GM23338 (cell line): ENCODE measurements around the gene SLC23A2. TPM values are rescaled to one million over a fixed set of nuclear protein-coding genes. Genes with fewer than 3 reads are reported as not detected.

Source experiments
- ATAC-seq: fragments of 200-7000 bp; cut with Tn5 transposase; 3 replicates; pipeline ENCODE4 v1.9.1; 2020
- DNase-seq: peaks from one replicate; pipeline ENCODE4 v3.0.0-alpha.2; 2015; ENCODE audit warnings: low spot score
- H2AFZ ChIP-seq: fragments of 200-600 bp; sonication (generic); 2 replicates; pipeline ENCODE4 v1.8.0; 2016; ENCODE audit warnings: antibody characterized with exemption, mild to moderate bottlenecking, moderate library complexity
- H3F3A ChIP-seq: fragments of 200-600 bp; sonication (generic); replicated peaks from 2 replicates; pipeline ENCODE4 v1.8.0; 2017; ENCODE audit warnings: antibody characterized with exemption, mixed run types, low read depth
- H3K27ac ChIP-seq: fragments of 200-600 bp; sonication (generic); 2 replicates; pipeline ENCODE4 v1.6.1; 2016; ENCODE audit warnings: low read depth
- H3K27me3 ChIP-seq: fragments of 200-600 bp; sonication (generic); 2 replicates; pipeline ENCODE4 v1.8.0; 2016; ENCODE audit warnings: mild to moderate bottlenecking, mixed run types, moderate library complexity; ENCODE audit not compliant: insufficient read depth
- H3K36me3 ChIP-seq: fragments of 200-600 bp; sonication (generic); 2 replicates; pipeline ENCODE4 v1.8.0; 2016; ENCODE audit warnings: mild to moderate bottlenecking; ENCODE audit not compliant: insufficient read depth
- H3K4me1 ChIP-seq: fragments of 200-600 bp; sonication (generic); 2 replicates; pipeline ENCODE4 v1.8.0; 2016; ENCODE audit warnings: mild to moderate bottlenecking, moderate library complexity; ENCODE audit not compliant: insufficient read depth
- H3K4me2 ChIP-seq: fragments of 200-600 bp; sonication (generic); 2 replicates; pipeline ENCODE4 v1.7.1; 2017; ENCODE audit warnings: mixed run types
- H3K4me3 ChIP-seq: fragments of 200-600 bp; sonication (generic); 2 replicates; pipeline ENCODE4 v1.6.1; 2016; ENCODE audit warnings: mixed run types
- H3K79me2 ChIP-seq: fragments of 200-600 bp; sonication (generic); replicated peaks from 2 replicates; pipeline ENCODE4 v1.8.0; 2017; ENCODE audit warnings: mild to moderate bottlenecking; ENCODE audit not compliant: insufficient read depth
- H3K9me2 ChIP-seq: fragments of 200-600 bp; sonication (generic); 2 replicates; pipeline ENCODE4 v1.8.0; 2017; ENCODE audit not compliant: insufficient read depth
- H4K20me1 ChIP-seq: fragments of 200-600 bp; sonication (generic); replicated peaks from 2 replicates; pipeline ENCODE4 v1.8.0; 2017; ENCODE audit warnings: mild to moderate bottlenecking; ENCODE audit not compliant: insufficient read depth
- H3K27ac Mint-ChIP-seq: 2 replicates; pipeline ENCODE4 v1.8.0; 2020; ENCODE audit warnings: inconsistent platforms, mild to moderate bottlenecking, moderate library complexity, mixed read lengths
- H3K27me3 Mint-ChIP-seq: 3 replicates; pipeline ENCODE4 v1.8.0; 2022; ENCODE audit warnings: low read depth, mild to moderate bottlenecking, moderate library complexity, mixed read lengths, inconsistent platforms; ENCODE audit not compliant: insufficient read depth, poor library complexity
- H3K36me3 Mint-ChIP-seq: 3 replicates; pipeline ENCODE4 v1.8.0; 2021; ENCODE audit warnings: low read depth, mild to moderate bottlenecking, inconsistent platforms, moderate library complexity, mixed read lengths
- H3K4me1 Mint-ChIP-seq: 3 replicates; pipeline ENCODE4 v1.8.0; 2020; ENCODE audit warnings: mild to moderate bottlenecking, inconsistent platforms, mixed read lengths
- H3K4me3 Mint-ChIP-seq: 3 replicates; pipeline ENCODE4 v1.8.0; 2021; ENCODE audit warnings: moderate library complexity, mild to moderate bottlenecking, inconsistent platforms, mixed read lengths
- H3K9me3 Mint-ChIP-seq: 3 replicates; pipeline ENCODE4 v1.8.0; 2020; ENCODE audit warnings: moderate library complexity, mild to moderate bottlenecking, inconsistent platforms, mixed read lengths
- CREB1 ChIP-seq: fragments of 250-450 bp; sonication (Bioruptor Pico); IDR thresholded peaks from 2 replicates; pipeline ENCODE4 v1.5.0; 2020; ENCODE audit warnings: low read depth, mild to moderate bottlenecking, moderate library complexity
- CTCF ChIP-seq, 2 experiments: fragments of 200-600 bp in 1 of 2; sonication (generic) in 1 of 2; conservative IDR thresholded peaks; 2 replicates each; pipeline versions ENCODE4 v1.5.1 to v1.6.1; 2016 to 2017; ENCODE audit warnings: antibody characterized with exemption in 2 of 2, low read depth in 2 of 2, mild to moderate bottlenecking in 2 of 2, moderate library complexity in 1 of 2
- EZH2 ChIP-seq: fragments of 200-600 bp; sonication (generic); IDR thresholded peaks from one replicate; pipeline ENCODE4 v1.8.0; 2017; ENCODE audit warnings: antibody characterized with exemption, mild to moderate bottlenecking, low read depth; ENCODE audit not compliant: unreplicated experiment
- EZH2phosphoT487 ChIP-seq: fragments of 200-600 bp; sonication (generic); IDR thresholded peaks from one replicate; pipeline ENCODE4 v1.8.1; 2018; ENCODE audit warnings: antibody characterized with exemption; ENCODE audit not compliant: unreplicated experiment
- JUNB ChIP-seq: IDR thresholded peaks from one replicate; pipeline ENCODE4 v1.6.1; 2016; ENCODE audit warnings: antibody characterized with exemption; ENCODE audit not compliant: unreplicated experiment
- NANOG ChIP-seq: IDR thresholded peaks from 2 replicates; pipeline ENCODE4 v1.6.1; 2016; ENCODE audit warnings: antibody characterized with exemption, borderline replicate concordance
- POLR2AphosphoS5 ChIP-seq: IDR thresholded peaks from 2 replicates; pipeline ENCODE4 v1.6.1; 2016; ENCODE audit warnings: antibody characterized with exemption, low read depth
- STAT1 ChIP-seq: IDR thresholded peaks from one replicate; pipeline ENCODE4 v1.6.1; 2016; ENCODE audit warnings: antibody characterized with exemption; ENCODE audit not compliant: unreplicated experiment
- ZNF114 ChIP-seq: fragments of 250-450 bp; sonication (Bioruptor Pico); IDR thresholded peaks from 2 replicates; pipeline ENCODE4 v1.5.0; 2020; ENCODE audit warnings: mild to moderate bottlenecking, moderate library complexity
- ZNF331 ChIP-seq: fragments of 250-450 bp; sonication (Bioruptor Pico); IDR thresholded peaks from 2 replicates; pipeline ENCODE4 v1.5.0; 2020; ENCODE audit warnings: low read depth, mild to moderate bottlenecking, moderate library complexity
- ZNF462 ChIP-seq: fragments of 250-450 bp; sonication (Bioruptor Pico); IDR thresholded peaks from 2 replicates; pipeline ENCODE4 v1.5.0; 2020; ENCODE audit warnings: mild to moderate bottlenecking, moderate library complexity
- polyA plus RNA-seq: library from polyadenylated mRNA; unstranded; fragments of >200 nt; fragmentation: Nextera tagmentation; extraction: Ambion mirVana; gene quantifications from 2 replicates; pipeline ENCODE4 v1.2.1, GENCODE V29; 2016
- total RNA-seq: library from RNA; depleted of rRNA; stranded (reverse); fragments of >200 nt; shearing (Covaris generic); gene quantifications from 2 replicates; pipeline ENCODE4 v1.2.3, GENCODE V29; 2014
- TF ChIP-seq, protein P1 (sequence below): IDR thresholded peaks from one replicate; pipeline ENCODE4 v1.6.1; 2018; ENCODE audit warnings: antibody characterized with exemption; ENCODE audit not compliant: unreplicated experiment
- TF ChIP-seq, protein P2 (sequence below): IDR thresholded peaks from 2 replicates; pipeline ENCODE4 v1.6.1; 2016; ENCODE audit warnings: antibody characterized with exemption

The SLC23A2 gene
- total and polyA plus RNA-seq, 2 experiments from 2014 or later, result 4.4 to 20.2 TPM

- no peak overlapping the region for H3K27ac Mint-ChIP-seq
- Histone ChIP-seq H2AFZ (no peak overlapping the region), H3F3A (no peaks in the 10 kb centered on the region), H4K20me1 (no peaks in the 10 kb centered on the region), H3K4me1 (no peaks in the 10 kb centered on the region), H3K79me2 (no peaks in the 10 kb centered on the region), H3K4me2 (no peak overlapping the region), H3K27me3 (no peaks in the 10 kb centered on the region), H3K36me3 (no peaks in the 10 kb centered on the region), H3K27ac (no peak overlapping the region), H3K4me3 (no peak overlapping the region), H3K9me2 (no peaks in the 10 kb centered on the region)
- ATAC-seq (no peak), DNase-seq (no peak)
- H3K36me3 Mint-ChIP-seq, result no peaks in the 10 kb centered on the region
- H3K4me3 Mint-ChIP-seq, result no peak overlapping the region
- peaks cover 6% of the 10 kb centered on the region for H3K27me3 Mint-ChIP-seq
- H3K9me3 Mint-ChIP-seq, result no peaks in the 10 kb centered on the region
- TF ChIP-seq STAT1 (no peak), EZH2phosphoT487 (no peak), NANOG (no peak), EZH2 (no peak), ZNF114 (CRISPR knock-in tag) (no peak), ZNF331 (CRISPR knock-in tag) (no peak), JUNB (no peak), POLR2AphosphoS5 (no peak), CTCF (conservative IDR thresholded peaks at IDR 0.05; ENCODE audit: low read depth in 2 of 2) (no peak), CREB1 (CRISPR knock-in tag) (no peak), ZNF462 (no peak)
- TF ChIP-seq, protein P1, sequence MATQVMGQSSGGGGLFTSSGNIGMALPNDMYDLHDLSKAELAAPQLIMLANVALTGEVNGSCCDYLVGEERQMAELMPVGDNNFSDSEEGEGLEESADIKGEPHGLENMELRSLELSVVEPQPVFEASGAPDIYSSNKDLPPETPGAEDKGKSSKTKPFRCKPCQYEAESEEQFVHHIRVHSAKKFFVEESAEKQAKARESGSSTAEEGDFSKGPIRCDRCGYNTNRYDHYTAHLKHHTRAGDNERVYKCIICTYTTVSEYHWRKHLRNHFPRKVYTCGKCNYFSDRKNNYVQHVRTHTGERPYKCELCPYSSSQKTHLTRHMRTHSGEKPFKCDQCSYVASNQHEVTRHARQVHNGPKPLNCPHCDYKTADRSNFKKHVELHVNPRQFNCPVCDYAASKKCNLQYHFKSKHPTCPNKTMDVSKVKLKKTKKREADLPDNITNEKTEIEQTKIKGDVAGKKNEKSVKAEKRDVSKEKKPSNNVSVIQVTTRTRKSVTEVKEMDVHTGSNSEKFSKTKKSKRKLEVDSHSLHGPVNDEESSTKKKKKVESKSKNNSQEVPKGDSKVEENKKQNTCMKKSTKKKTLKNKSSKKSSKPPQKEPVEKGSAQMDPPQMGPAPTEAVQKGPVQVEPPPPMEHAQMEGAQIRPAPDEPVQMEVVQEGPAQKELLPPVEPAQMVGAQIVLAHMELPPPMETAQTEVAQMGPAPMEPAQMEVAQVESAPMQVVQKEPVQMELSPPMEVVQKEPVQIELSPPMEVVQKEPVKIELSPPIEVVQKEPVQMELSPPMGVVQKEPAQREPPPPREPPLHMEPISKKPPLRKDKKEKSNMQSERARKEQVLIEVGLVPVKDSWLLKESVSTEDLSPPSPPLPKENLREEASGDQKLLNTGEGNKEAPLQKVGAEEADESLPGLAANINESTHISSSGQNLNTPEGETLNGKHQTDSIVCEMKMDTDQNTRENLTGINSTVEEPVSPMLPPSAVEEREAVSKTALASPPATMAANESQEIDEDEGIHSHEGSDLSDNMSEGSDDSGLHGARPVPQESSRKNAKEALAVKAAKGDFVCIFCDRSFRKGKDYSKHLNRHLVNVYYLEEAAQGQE, result no peak
- TF ChIP-seq, protein P2, sequence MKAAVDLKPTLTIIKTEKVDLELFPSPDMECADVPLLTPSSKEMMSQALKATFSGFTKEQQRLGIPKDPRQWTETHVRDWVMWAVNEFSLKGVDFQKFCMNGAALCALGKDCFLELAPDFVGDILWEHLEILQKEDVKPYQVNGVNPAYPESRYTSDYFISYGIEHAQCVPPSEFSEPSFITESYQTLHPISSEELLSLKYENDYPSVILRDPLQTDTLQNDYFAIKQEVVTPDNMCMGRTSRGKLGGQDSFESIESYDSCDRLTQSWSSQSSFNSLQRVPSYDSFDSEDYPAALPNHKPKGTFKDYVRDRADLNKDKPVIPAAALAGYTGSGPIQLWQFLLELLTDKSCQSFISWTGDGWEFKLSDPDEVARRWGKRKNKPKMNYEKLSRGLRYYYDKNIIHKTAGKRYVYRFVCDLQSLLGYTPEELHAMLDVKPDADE, result no peak
- H3K4me1 Mint-ChIP-seq, result no peaks in the 10 kb centered on the region; the same call in 2 of the 3 replicates
Measured at GRCh38 chr20:4830259-4830658, 171.1 kb downstream of the SLC23A2 start.
